ENCODE measurements around the gene PEX14. TPM values are rescaled to one million over a fixed set of nuclear protein-coding genes. Genes with fewer than 3 reads are reported as not detected.

The PEX14 gene
- total RNA-seq, 1 donor from 2014 or later, result 21.0 TPM

- peak; percentile 83 for DNase-seq
- peak; percentile 75 for ATAC-seq
- intact Hi-C loops (cut with micrococcal nuclease), result no loop called here
Measured at GRCh38 chr1:10663678-10664035, 188.9 kb downstream of the PEX14 start.

- intact Hi-C loops (cut with micrococcal nuclease), result no loop called here
- ATAC-seq (peak; percentile 40), DNase-seq (peak; percentile 67)
Measured at GRCh38 chr1:10664251-10664650, 189.5 kb downstream of the PEX14 start.

- ATAC-seq, result no peak
- no peak for DNase-seq
- intact Hi-C loops (cut with micrococcal nuclease), result no loop called here
Measured at GRCh38 chr1:10665226-10665625, 190.5 kb downstream of the PEX14 start.

- ATAC-seq (peak; percentile 76), DNase-seq (peak; percentile 90)
- intact Hi-C loops (cut with micrococcal nuclease), result no loop called here
Measured at GRCh38 chr1:10665930-10666850, 191.4 kb downstream of the PEX14 start.

- intact Hi-C loops (cut with micrococcal nuclease), result no loop called here
- DNase-seq, result no peak
- no peak for ATAC-seq
Measured at GRCh38 chr1:10667861-10668761, 193.4 kb downstream of the PEX14 start.

GRCh38 chr1:10669570-10669969 is 194.8 kb downstream of the PEX14 start:
- intact Hi-C loops (cut with micrococcal nuclease), result no loop called here
- no peak for DNase-seq
- ATAC-seq, result no peak

GRCh38 chr1:10670190-10670589 is 195.4 kb downstream of the PEX14 start:
- DNase-seq, result no peak
- intact Hi-C loops (cut with micrococcal nuclease), result no loop called here
- ATAC-seq, result no peak

- DNase-seq (no peak), ATAC-seq (no peak)
- intact Hi-C loops (cut with micrococcal nuclease), result no loop called here
Measured at GRCh38 chr1:10671090-10671489, 196.3 kb downstream of the PEX14 start.

GRCh38 chr1:10671622-10672342 is 197.0 kb downstream of the PEX14 start:
- ATAC-seq, result peak; percentile 42
- intact Hi-C loops (cut with micrococcal nuclease), result no loop called here
- DNase-seq, result no peak

GRCh38 chr1:10672343-10673050 is 197.7 kb downstream of the PEX14 start:
- intact Hi-C loops (cut with micrococcal nuclease), result no loop called here
- ATAC-seq (no peak), DNase-seq (no peak)

GRCh38 chr1:10673109-10673711 is 198.5 kb downstream of the PEX14 start:
- intact Hi-C loops (cut with micrococcal nuclease), result no loop called here
- ATAC-seq (no peak), DNase-seq (no peak)

- intact Hi-C loops (cut with micrococcal nuclease), result no loop called here
- ATAC-seq (no peak), DNase-seq (no peak)
Measured at GRCh38 chr1:10674222-10674621, 199.5 kb downstream of the PEX14 start.

GRCh38 chr1:10674700-10675609 is 200.2 kb downstream of the PEX14 start:
- intact Hi-C loops (cut with micrococcal nuclease), result no loop called here
- ATAC-seq (no peak), DNase-seq (no peak)

GRCh38 chr1:10675813-10676212 is 201.1 kb downstream of the PEX14 start:
- no peak for DNase-seq
- intact Hi-C loops (cut with micrococcal nuclease), result no loop called here
- ATAC-seq, result no peak

GRCh38 chr1:10676963-10677362 is 202.2 kb downstream of the PEX14 start:
- no peak for ATAC-seq
- intact Hi-C loops (cut with micrococcal nuclease), result no loop called here
- no peak for DNase-seq

GRCh38 chr1:10677491-10678391 is 203.0 kb downstream of the PEX14 start:
- DNase-seq (peak; percentile 70), ATAC-seq (peak; percentile 60)
- intact Hi-C loops (cut with micrococcal nuclease), result no loop called here

- intact Hi-C loops (cut with micrococcal nuclease), result no loop called here
- no peak for DNase-seq
- no peak for ATAC-seq
Measured at GRCh38 chr1:10678402-10678801, 203.7 kb downstream of the PEX14 start.

All from left ventricle myocardium superior (tissue), 1 donor.